GM18505 (cell line): ENCODE data around the gene SP1.
"Not testable (repeated sequence)": the region's sequence is repeated elsewhere in the genome, so short reads cannot be mapped to it uniquely, and the experiment has no call there.

Experiments used
- ATAC-seq: cut with Tn5 transposase; IDR thresholded peaks from one replicate; pipeline ENCODE4 v1.9.1; 2021; ENCODE audit not compliant: unreplicated experiment
- POLR2A ChIP-seq: IDR thresholded peaks from 4 replicates; pipeline ENCODE4 v1.6.1; 2011; ENCODE audit warnings: borderline replicate concordance; ENCODE audit not compliant: insufficient read depth, insufficient read length; ENCODE audit errors: extremely low read depth

Gene SP1

DNA sequence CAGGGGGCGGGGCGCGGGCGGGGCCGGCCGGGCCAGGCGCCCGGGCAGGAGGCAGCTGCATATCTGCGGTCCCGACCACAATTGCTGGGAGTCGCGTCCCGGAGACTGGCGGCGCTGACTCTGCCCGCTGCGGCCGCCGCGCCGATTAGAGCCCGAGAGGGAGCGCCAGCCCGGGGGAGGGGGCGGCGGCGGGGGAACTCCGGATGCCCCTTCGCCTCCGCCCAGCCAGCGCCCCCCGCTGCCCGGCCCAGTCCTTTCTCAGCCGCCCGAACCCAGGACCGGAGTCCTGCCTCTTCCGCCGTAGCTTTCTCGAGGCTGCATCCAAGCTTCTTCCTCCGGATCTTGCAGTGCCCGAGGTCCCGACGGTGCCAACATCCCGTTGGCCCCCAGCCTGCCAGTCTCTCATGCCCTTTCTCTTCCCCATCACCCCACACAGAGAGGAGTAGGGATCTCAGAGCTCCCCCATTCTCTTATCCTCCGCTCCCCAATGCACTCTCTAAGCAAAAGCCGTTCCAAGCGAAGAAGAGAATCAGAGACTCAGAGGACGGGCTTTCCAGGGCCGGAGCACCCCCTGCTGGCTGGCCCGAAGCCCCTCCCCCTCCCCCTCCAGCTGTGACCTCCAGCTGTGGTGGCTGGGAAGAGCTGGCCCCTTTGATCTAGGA is 35.0 kb upstream of the SP1 start:
- ATAC-seq: peak; percentile 53
- no peak for TF ChIP-seq POLR2A

GRCh38 chr12:53345486-53346188 is 34.3 kb upstream of the SP1 start:
- no peak for ATAC-seq
- TF ChIP-seq POLR2A: no peak

DNA sequence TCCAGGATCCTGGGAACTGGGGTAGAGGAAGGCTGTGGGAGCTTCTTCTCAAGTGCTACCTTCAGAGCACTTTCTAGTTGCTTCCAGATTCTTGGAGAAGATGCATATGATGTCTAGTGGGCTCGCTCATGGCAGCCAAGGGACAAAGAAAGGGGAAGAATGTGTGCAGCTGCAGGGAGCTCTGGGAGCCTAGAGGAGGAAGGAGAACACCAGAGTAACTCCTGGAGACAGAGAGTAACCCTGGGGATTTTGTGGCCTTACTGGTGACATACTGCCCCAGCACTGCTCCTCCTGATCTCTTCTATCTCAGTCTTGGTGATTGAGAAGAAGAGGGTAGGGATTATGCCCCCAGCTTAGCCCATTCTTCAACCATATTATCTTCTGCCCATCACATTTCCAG is 33.5 kb upstream of the SP1 start:
- no peak for TF ChIP-seq POLR2A
- ATAC-seq: no peak

GRCh38 chr12:53347905-53348304 is 32.1 kb upstream of the SP1 start:
- no peak for TF ChIP-seq POLR2A
- ATAC-seq: no peak

DNA sequence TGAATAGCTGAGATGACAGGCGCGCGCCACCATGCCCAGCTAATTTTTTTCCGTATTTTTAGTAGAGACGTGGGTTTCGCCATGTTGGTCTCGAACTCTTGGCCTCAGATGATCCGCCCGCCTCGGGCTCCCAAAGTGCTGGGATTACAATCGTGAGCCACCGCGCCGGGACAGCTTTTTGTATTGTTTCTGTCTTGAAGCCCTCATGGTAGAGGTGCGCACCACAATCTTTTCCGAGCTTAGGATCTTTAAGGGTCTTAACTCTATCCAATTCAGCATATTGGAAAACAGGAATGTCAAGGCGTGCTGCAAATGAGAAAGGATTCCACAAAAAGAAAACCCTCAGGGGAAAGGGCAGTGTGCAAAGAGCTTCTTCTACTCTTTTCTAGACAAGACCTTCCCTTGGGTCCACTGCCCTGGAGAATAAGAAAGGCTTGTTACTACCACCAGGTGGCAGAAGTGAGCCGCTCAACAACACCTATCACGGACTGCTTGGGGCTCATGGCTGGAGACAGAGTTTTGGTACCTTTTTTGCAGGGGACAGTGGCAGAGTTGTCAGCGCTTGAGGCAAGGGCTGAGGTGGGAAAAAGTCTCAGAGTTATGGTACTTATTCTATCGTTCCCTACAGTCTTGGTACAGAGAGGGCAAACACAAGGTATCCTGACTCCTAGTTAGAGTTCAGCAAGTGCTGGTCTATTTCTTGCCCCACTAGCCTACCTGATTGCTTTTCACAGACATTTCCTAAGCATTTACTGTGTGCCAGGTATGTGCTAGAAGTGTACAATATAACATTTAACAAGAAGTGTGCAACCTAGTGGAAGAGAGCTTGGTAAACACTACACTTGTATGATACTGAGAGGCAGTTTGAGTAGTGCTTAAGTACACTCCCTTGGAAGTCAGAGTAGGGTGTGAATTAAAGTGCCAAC is 27.4 kb upstream of the SP1 start:
- peak; percentile 59 for ATAC-seq
- no peak for TF ChIP-seq POLR2A

DNA sequence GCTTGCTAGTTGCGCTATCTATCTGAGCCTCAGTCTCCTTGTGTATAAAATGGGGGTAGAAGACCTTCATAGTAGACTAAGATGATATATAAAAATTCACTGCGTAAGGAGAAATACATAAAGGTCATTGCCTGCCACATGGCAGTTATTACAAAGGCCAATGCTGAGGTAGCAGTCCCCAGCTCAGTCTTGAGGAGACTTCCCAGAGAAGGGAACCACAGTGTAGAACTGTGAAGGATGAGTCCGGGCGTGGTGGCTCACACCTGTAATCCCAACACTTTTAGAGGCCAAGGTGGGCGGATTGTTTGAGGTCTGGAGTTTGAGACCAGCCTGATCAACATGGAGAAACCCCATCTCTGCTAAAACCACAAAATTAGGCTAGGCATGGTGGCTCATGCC is 26.7 kb upstream of the SP1 start:
- no peak for ATAC-seq

GRCh38 chr12:53355121-53355520 is 24.9 kb upstream of the SP1 start:
- ATAC-seq: no peak
- TF ChIP-seq POLR2A: no peak

More for the DNA sequence above, 26.7 kb upstream of the SP1 start:
- TF ChIP-seq POLR2A: no peak

DNA sequence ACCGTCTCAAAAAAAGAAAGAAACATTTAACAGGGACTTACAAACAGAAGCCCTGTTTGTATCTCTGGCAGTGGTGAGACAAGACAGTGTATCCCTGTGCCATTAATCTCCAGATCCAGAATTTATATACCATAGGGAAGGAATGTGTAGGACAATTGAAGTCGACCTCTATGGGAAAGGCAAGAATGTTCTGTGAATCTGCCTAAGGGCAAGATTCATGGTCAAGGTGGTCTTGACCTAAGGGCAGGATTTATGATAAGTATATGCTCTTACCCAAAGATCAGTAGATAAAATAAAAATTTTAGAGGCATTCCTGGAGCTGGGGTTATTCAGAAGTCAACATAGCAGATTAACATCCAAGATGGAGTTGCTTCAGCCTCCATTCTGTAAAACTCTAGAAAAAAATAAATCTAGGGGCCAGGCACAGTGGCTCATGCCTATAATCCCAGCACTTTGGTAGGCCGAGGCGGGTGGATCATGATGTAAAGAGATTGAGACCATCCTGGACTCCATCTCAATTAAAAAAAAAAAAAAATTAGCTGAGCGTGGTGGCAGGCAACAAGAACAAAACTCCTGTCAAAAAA is 21.0 kb upstream of the SP1 start:
- no peak for TF ChIP-seq POLR2A
- ATAC-seq: no peak

DNA sequence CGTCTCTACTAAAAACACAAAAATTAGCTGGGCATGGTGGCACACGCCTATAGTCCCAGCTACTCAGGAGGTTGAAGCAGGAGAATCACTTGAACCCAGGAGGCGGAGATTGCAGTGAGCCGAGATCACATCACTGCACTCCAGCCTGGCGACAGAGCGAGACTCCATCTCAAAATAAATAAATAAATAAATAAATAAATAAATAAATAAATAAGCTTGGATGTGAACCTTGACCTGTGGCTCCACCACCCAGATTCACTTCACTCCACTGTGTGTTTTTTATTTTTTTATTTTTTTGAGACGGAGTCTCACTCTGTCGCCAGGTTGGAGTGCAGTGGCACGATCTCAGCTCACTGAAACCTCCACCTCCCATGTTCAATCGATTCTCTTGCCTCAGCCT is 18.3 kb upstream of the SP1 start:
- not testable (repeated sequence) for ATAC-seq

DNA sequence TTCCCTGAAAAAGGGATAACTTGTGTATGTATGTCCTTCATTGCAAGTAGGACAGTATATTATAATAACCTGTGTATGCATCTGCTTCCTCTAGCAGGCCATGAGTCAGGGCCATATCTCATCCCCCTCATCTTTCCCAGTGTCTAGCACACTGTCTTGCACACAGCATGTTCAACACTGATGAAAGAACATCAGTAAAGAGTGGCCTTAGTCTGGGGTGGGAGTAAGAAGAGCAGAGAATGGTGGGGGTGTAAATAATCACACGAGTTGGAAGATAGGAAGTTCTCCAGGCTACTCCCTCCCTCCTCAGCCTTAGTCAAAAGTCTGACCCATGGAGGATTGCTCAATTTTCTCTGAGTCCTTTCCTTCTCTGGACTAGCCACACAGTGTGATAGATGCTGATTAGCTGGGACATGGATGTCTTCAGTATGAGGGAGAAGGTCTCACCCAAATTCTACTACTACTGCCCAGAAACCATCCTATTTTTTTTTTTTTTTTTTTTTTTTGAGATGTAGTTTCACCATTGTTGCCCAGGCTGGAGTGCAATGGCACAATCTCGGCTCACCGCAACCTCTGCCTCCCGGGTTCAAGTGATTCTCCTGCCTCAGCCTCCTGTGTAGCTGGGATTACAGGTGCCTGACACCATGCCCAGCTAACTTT is 14.6 kb upstream of the SP1 start:
- no peak for TF ChIP-seq POLR2A
- ATAC-seq: no peak

- ATAC-seq: not testable (repeated sequence)
These were observed 6.3 kb upstream of the SP1 start for GRCh38 chr12:53373554-53374133.

GRCh38 chr12:53374277-53374676 is 5.7 kb upstream of the SP1 start:
- ATAC-seq: not testable (repeated sequence)

- no peak for ATAC-seq
- TF ChIP-seq POLR2A: no peak
These were observed 3.2 kb upstream of the SP1 start for GRCh38 chr12:53376747-53377146.
